Hematopoietic multipotent progenitor cell treated with erythropoietin and hydrocortisone succinate and interleukin-3 and kit ligand, for 17 days (in vitro differentiated cells): ENCODE data around the gene PCGF3.
"Not testable (repeated sequence)": the region's sequence is repeated elsewhere in the genome, so short reads cannot be mapped to it uniquely, and the experiment has no call there.

Experiments used
- DNase-seq: peaks from one replicate; pipeline ENCODE4 v3.0.0-alpha.2; 2015; ENCODE audit warnings: low spot score

PCGF3 gene

GRCh38 chr4:725391-726234 is 20.0 kb downstream of the PCGF3 start:
- DNase-seq = no peak

GRCh38 chr4:726235-726787 is 20.7 kb downstream of the PCGF3 start:
- no peak for DNase-seq

GRCh38 chr4:726838-727237 is 21.2 kb downstream of the PCGF3 start:
- no peak for DNase-seq

- DNase-seq = no peak
These were observed 21.9 kb downstream of the PCGF3 start for GRCh38 chr4:727576-727975.

- no peak for DNase-seq
These were observed 24.0 kb downstream of the PCGF3 start for GRCh38 chr4:729336-730315.

GRCh38 chr4:730511-730910 is 24.9 kb downstream of the PCGF3 start:
- no peak for DNase-seq

- peak; percentile 52 for DNase-seq
These were observed 25.6 kb downstream of the PCGF3 start for GRCh38 chr4:730946-731904.

GRCh38 chr4:731954-732353 is 26.3 kb downstream of the PCGF3 start:
- DNase-seq = peak; percentile 67

GRCh38 chr4:732486-732885 is 26.9 kb downstream of the PCGF3 start:
- DNase-seq = no peak

- DNase-seq = peak; percentile 48
These were observed 27.4 kb downstream of the PCGF3 start for GRCh38 chr4:732911-733630.

- no peak for DNase-seq
These were observed 28.0 kb downstream of the PCGF3 start for GRCh38 chr4:733631-733980.

- DNase-seq = no peak
These were observed 28.4 kb downstream of the PCGF3 start for GRCh38 chr4:734075-734474.

GRCh38 chr4:734951-735350 is 29.3 kb downstream of the PCGF3 start:
- DNase-seq = no peak

- DNase-seq = no peak
These were observed 30.0 kb downstream of the PCGF3 start for GRCh38 chr4:735583-735982.

GRCh38 chr4:736561-736960 is 30.9 kb downstream of the PCGF3 start:
- not testable (repeated sequence) for DNase-seq

GRCh38 chr4:738781-739280 is 33.2 kb downstream of the PCGF3 start:
- no peak for DNase-seq

GRCh38 chr4:739569-739968 is 33.9 kb downstream of the PCGF3 start:
- DNase-seq = no peak

- DNase-seq = no peak
These were observed 34.4 kb downstream of the PCGF3 start for GRCh38 chr4:740011-740410.

GRCh38 chr4:740656-741282 is 35.1 kb downstream of the PCGF3 start:
- no peak for DNase-seq

- DNase-seq = no peak
These were observed 36.6 kb downstream of the PCGF3 start for GRCh38 chr4:742096-742741.
